ENCODE measurements around the gene DESI1.

DNA sequence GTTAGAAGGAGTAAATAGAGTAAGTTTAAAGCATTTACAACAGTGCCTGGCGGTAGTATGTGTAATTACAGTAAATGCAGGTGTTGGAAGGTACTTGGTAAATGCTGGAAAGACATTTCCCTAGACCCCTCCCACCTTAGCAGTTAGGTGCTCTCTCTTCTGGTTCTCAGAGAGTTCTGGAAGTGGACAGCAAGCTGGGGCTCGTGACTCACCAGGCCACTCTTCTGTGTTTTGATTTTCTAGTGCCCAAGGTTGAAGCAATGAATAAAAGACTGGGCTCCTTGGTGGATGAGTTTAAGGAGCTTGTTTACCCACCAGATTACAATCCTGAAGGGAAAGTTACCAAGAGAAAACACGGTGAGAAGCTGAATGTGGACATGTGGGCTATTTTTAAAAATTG is 40.2 kb upstream of the DESI1 start:
- no peak for TF ChIP-seq POLR2A (IDR thresholded peaks at IDR 0.05; ENCODE audit: low read length)
- TF ChIP-seq GATA1 (IDR thresholded peaks at IDR 0.05; ENCODE audit: low read depth, low read length), result no peak
